Thoracic aorta (tissue), 2 donors: Measurements from ENCODE around the gene IL10RA. TPM values are rescaled to one million over a fixed set of nuclear protein-coding genes. Genes with fewer than 3 reads are reported as not detected.
"Not testable (repeated sequence)": the region's sequence is repeated elsewhere in the genome, so short reads cannot be mapped to it uniquely, and the experiment has no call there.

Experiments
- ATAC-seq: fragments of 150-250 bp; one replicate; pipeline ENCODE4 v1.8.0; 2017; ENCODE audit warnings: low read depth; ENCODE audit not compliant: insufficient number of reproducible peaks, low FRiP score
- DNase-seq: peaks from one replicate; pipeline ENCODE4 v3.0.0-alpha.2; 2020; ENCODE audit warnings: low spot score
- H3K27ac ChIP-seq, 2 donors: fragments of 200-600 bp; sonication (generic); 1 replicate in 1 of 2; 2 replicates in 1 of 2; pipeline ENCODE4 v1.5.1; 2016; ENCODE audit warnings: mild to moderate bottlenecking in 2 of 2, moderate library complexity in 2 of 2
- H3K27me3 ChIP-seq: fragments of 200-600 bp; sonication (generic); replicated peaks from 2 replicates; pipeline ENCODE4 v1.6.0; 2016; ENCODE audit warnings: mild to moderate bottlenecking; ENCODE audit not compliant: insufficient read depth
- H3K36me3 ChIP-seq: fragments of 200-600 bp; sonication (generic); one replicate; pipeline ENCODE4 v1.5.1; 2016
- H3K4me1 ChIP-seq, 2 donors: fragments of 200-600 bp; sonication (generic); 1 replicate in 1 of 2; 2 replicates in 1 of 2; pipeline versions ENCODE4 v1.5.1 to v1.6.0; 2016; ENCODE audit warnings: low read depth in 2 of 2, mild to moderate bottlenecking in 1 of 2; ENCODE audit not compliant: control insufficient read depth in 1 of 2
- H3K4me3 ChIP-seq: fragments of 200-600 bp; sonication (generic); 2 replicates; pipeline ENCODE4 v1.5.1; 2016; ENCODE audit warnings: mild to moderate bottlenecking
- H3K9me3 ChIP-seq: fragments of 200-600 bp; sonication (generic); 2 replicates; pipeline ENCODE4 v1.5.1; 2016
- CTCF ChIP-seq: fragments of 200-600 bp; sonication (generic); IDR thresholded peaks from one replicate; pipeline ENCODE4 v1.5.1; 2019; ENCODE audit warnings: antibody characterized with exemption
- total RNA-seq, 2 donors: library from RNA; depleted of rRNA; stranded (reverse); fragments of >200 nt; gene quantifications; one replicate each; pipeline versions ENCODE4 v1.1.0 to v1.2.3, GENCODE V29; 2016

Gene IL10RA
- total RNA-seq, 2 donors from 2014 or later, result 36.4 to 72.6 TPM

- Histone ChIP-seq H3K27ac (no peak overlapping the region), H3K4me1 (no peaks in the 10 kb centered on the region), H3K9me3 (no peaks in the 10 kb centered on the region), H3K36me3 (no peaks in the 10 kb centered on the region), H3K4me3 (no peak overlapping the region), H3K27me3 (no peaks in the 10 kb centered on the region)
- no peak for DNase-seq
- ATAC-seq, result no peak
- no peak for TF ChIP-seq CTCF
Observed at GRCh38 chr11:117976445-117976844, 9.7 kb upstream of the IL10RA start.

- Histone ChIP-seq H3K36me3 (no peaks in the 10 kb centered on the region), H3K4me3 (no peak overlapping the region), H3K27ac (peak overlapping the region in 1 of 2 donors; percentile 5), H3K4me1 (no peaks in the 10 kb centered on the region), H3K27me3 (no peaks in the 10 kb centered on the region), H3K9me3 (no peaks in the 10 kb centered on the region)
- no peak for ATAC-seq
- TF ChIP-seq CTCF, result no peak
- no peak for DNase-seq
Observed at GRCh38 chr11:117977029-117977428, 9.2 kb upstream of the IL10RA start.

- DNase-seq, ATAC-seq, H3K9me3 ChIP-seq, H3K36me3 ChIP-seq, H3K4me1 ChIP-seq, H3K27me3 ChIP-seq, H3K4me3 ChIP-seq: not testable (repeated sequence)
- H3K27ac ChIP-seq, result peak overlapping the region in 1 of 2 donors; percentile 5
Observed at GRCh38 chr11:117977612-117978264, 8.5 kb upstream of the IL10RA start.

- not testable (repeated sequence) for H3K27me3 ChIP-seq, H3K27ac ChIP-seq, ATAC-seq, H3K4me3 ChIP-seq, H3K4me1 ChIP-seq, H3K36me3 ChIP-seq, DNase-seq, H3K9me3 ChIP-seq
Observed at GRCh38 chr11:117978291-117978910, 7.8 kb upstream of the IL10RA start.

GRCh38 chr11:117978991-117979390, 7.2 kb upstream of the IL10RA start:
- Histone ChIP-seq H3K27me3 (no peaks in the 10 kb centered on the region), H3K4me3 (no peak overlapping the region), H3K36me3 (no peaks in the 10 kb centered on the region), H3K9me3 (no peaks in the 10 kb centered on the region), H3K27ac (no peak overlapping the region), H3K4me1 (no peaks in the 10 kb centered on the region)
- ATAC-seq (no peak), DNase-seq (no peak)
- no peak for TF ChIP-seq CTCF

- H3K4me1 ChIP-seq, result no peaks in the 10 kb centered on the region
- H3K27ac ChIP-seq, result peak overlapping the region in 1 of 2 donors; percentile 2
- no peak for ATAC-seq
- H3K27me3 ChIP-seq, result no peaks in the 10 kb centered on the region
- no peak for DNase-seq
- no peak overlapping the region for H3K4me3 ChIP-seq
- TF ChIP-seq CTCF, result no peak
- no peaks in the 10 kb centered on the region for H3K9me3 ChIP-seq
- H3K36me3 ChIP-seq, result no peaks in the 10 kb centered on the region
Observed at GRCh38 chr11:117979481-117980211, 6.5 kb upstream of the IL10RA start.
